Cardiac muscle cell (in vitro differentiated cells and primary cell): ENCODE measurements around the gene KIRREL3. TPM values are rescaled to one million over a fixed set of nuclear protein-coding genes. Genes with fewer than 3 reads are reported as not detected.

Experiments
- DNase-seq, 2 donors: peaks; one replicate each; pipeline versions ENCODE4 v3.0.0 to v3.0.0-alpha.2; 2010 to 2017; ENCODE audit warnings: low read depth in 1 of 2, low spot score in 1 of 2
- H3K27ac ChIP-seq: fragments of 200-600 bp; sonication (generic); 2 replicates; pipeline ENCODE4 v1.5.1; 2016
- H3K27me3 ChIP-seq: fragments of 200-600 bp; sonication (generic); 2 replicates; pipeline ENCODE4 v1.6.0; 2016; ENCODE audit warnings: control low read depth
- H3K36me3 ChIP-seq: fragments of 200-600 bp; sonication (generic); 2 replicates; pipeline ENCODE4 v1.5.1; 2016; ENCODE audit warnings: control low read depth
- H3K4me1 ChIP-seq: fragments of 200-600 bp; sonication (generic); 2 replicates; pipeline ENCODE4 v1.8.1; 2017; ENCODE audit warnings: low read depth, mild to moderate bottlenecking, mixed run types
- H3K4me3 ChIP-seq: fragments of 200-600 bp; sonication (generic); 2 replicates; pipeline ENCODE4 v1.5.1; 2016; ENCODE audit warnings: mild to moderate bottlenecking
- H3K9me3 ChIP-seq: fragments of 200-600 bp; sonication (generic); 2 replicates; pipeline ENCODE4 v1.5.1; 2017; ENCODE audit warnings: low read depth, mild to moderate bottlenecking, control low read depth
- CTCF ChIP-seq: IDR thresholded peaks from 2 replicates; pipeline ENCODE4 v1.5.1; 2012; ENCODE audit warnings: low read depth, mild to moderate bottlenecking, low read length
- polyA plus RNA-seq: library from polyadenylated mRNA; unstranded; fragments of >200 nt; fragmentation: Nextera tagmentation; extraction: Ambion mirVana; gene quantifications from 2 replicates; pipeline ENCODE4 v1.2.1, GENCODE V29; 2016
- total RNA-seq: library from RNA; depleted of rRNA; stranded (reverse); fragments of >200 nt; gene quantifications from 2 replicates; pipeline ENCODE4 v1.2.3, GENCODE V29; 2016

The KIRREL3 gene
- total and polyA plus RNA-seq, 2 experiments from 2014 or later: 0.12 to 0.89 TPM

- Histone ChIP-seq H3K4me1 (no peaks in the 10 kb centered on the region), H3K36me3 (no peaks in the 10 kb centered on the region), H3K9me3 (no peaks in the 10 kb centered on the region), H3K27me3 (peaks cover 46% of the 10 kb centered on the region), H3K27ac (no peak overlapping the region), H3K4me3 (no peak overlapping the region)
- DNase-seq: no peak
- TF ChIP-seq CTCF: no peak
These were observed 335.9 kb downstream of the KIRREL3 start for GRCh38 chr11:126664643-126665042.

- no peak overlapping the region for H3K27ac ChIP-seq
- H3K4me1 ChIP-seq: no peaks in the 10 kb centered on the region
- TF ChIP-seq CTCF: no peak
- H3K4me3 ChIP-seq: no peak overlapping the region
- no peak for DNase-seq
- no peaks in the 10 kb centered on the region for H3K36me3 ChIP-seq
- no peaks in the 10 kb centered on the region for H3K9me3 ChIP-seq
- H3K27me3 ChIP-seq: peaks cover 41% of the 10 kb centered on the region
These were observed 336.6 kb downstream of the KIRREL3 start for GRCh38 chr11:126663749-126664592.

GRCh38 chr11:126662035-126662790 lies 338.4 kb downstream of the KIRREL3 start:
- Histone ChIP-seq H3K27ac (no peak overlapping the region), H3K9me3 (no peaks in the 10 kb centered on the region), H3K27me3 (peaks cover 39% of the 10 kb centered on the region), H3K4me1 (no peaks in the 10 kb centered on the region), H3K36me3 (no peaks in the 10 kb centered on the region), H3K4me3 (no peak overlapping the region)
- DNase-seq: no peak
- TF ChIP-seq CTCF: no peak

GRCh38 chr11:126660761-126661425 lies 339.7 kb downstream of the KIRREL3 start:
- Histone ChIP-seq H3K27ac (no peak overlapping the region), H3K27me3 (peaks cover 30% of the 10 kb centered on the region), H3K9me3 (no peaks in the 10 kb centered on the region), H3K4me3 (no peak overlapping the region), H3K36me3 (no peaks in the 10 kb centered on the region), H3K4me1 (no peaks in the 10 kb centered on the region)
- TF ChIP-seq CTCF: no peak
- DNase-seq: no peak

GRCh38 chr11:126660321-126660720 lies 340.2 kb downstream of the KIRREL3 start:
- peaks cover 27% of the 10 kb centered on the region for H3K27me3 ChIP-seq
- H3K9me3 ChIP-seq: no peaks in the 10 kb centered on the region
- H3K36me3 ChIP-seq: no peaks in the 10 kb centered on the region
- no peaks in the 10 kb centered on the region for H3K4me1 ChIP-seq
- no peak overlapping the region for H3K27ac ChIP-seq
- TF ChIP-seq CTCF: no peak
- no peak for DNase-seq
- H3K4me3 ChIP-seq: no peak overlapping the region
